HCT116 (cell line): Measurements from ENCODE around the gene TYROBP. TPM values are rescaled to one million over a fixed set of nuclear protein-coding genes. Genes with fewer than 3 reads are reported as not detected.

ENCODE experiments used
- ATAC-seq: fragments of 200-7000 bp; cut with Tn5 transposase; 2 replicates; pipeline ENCODE4 v1.9.1; 2020; ENCODE audit warnings: mild to moderate bottlenecking, moderate library complexity
- BruUV-seq: library from RNA; stranded (reverse); fragments of 400-500 nt; replicated peaks from 2 replicates; lab custom pipeline; 2021; lab: Mats Ljungman, UMichigan
- CTCF ChIA-PET: fragments of 300-600 bp; sonication (Branson Sonifier 250); formaldehyde crosslinking; loops from one replicate; lab custom pipeline; 2021; ENCODE audit warnings: antibody characterized with exemption; lab: Charles Lee
- POLR2A ChIA-PET: fragments of 300-600, 350-600 bp; sonication (Branson Sonifier 250); formaldehyde crosslinking; loops from one replicate; lab custom pipeline; 2021; ENCODE audit warnings: antibody characterized with exemption; lab: Charles Lee
- RAD21 ChIA-PET, 2 experiments: fragments of 300-600 bp; sonication (Branson Sonifier 250); formaldehyde crosslinking; loops; one replicate each; lab custom pipeline; 2023; ENCODE audit warnings: low total read pairs in 2 of 2; ENCODE audit not compliant: uncharacterized antibody in 2 of 2, unreplicated experiment in 2 of 2, low non-redundant PET in 1 of 2; lab: Charles Lee
- DNase-seq: peaks from one replicate; pipeline ENCODE4 v3.0.0-alpha.2; 2010; ENCODE audit warnings: low read depth, low spot score
- H2AFZ ChIP-seq: fragments of 200-600 bp; shearing (Covaris generic), sonication (generic); 2 replicates; pipeline ENCODE4 v1.6.1; 2017; ENCODE audit warnings: low read depth, mixed run types, mixed read lengths, antibody characterized with exemption, low read length; ENCODE audit not compliant: poor library complexity, severe bottlenecking
- H3K27ac ChIP-seq: 2 replicates; pipeline ENCODE4 v1.5.1; 2012; ENCODE audit warnings: low read depth, low read length
- H3K27me3 ChIP-seq: fragments of 200-600 bp; sonication (generic); 2 replicates; pipeline ENCODE4 v1.6.1; 2016; ENCODE audit warnings: mixed run types, low read length, mixed read lengths; ENCODE audit not compliant: insufficient read depth
- H3K36me3 ChIP-seq, 2 experiments: fragments of 200-500 bp in 1 of 2; fragments of 200-600 bp in 1 of 2; sonication (Bioruptor generic) in 1 of 2; sonication (generic) in 1 of 2; 2 replicates each; pipeline versions ENCODE4 v1.5.1 to v1.6.1; 2014 to 2016; ENCODE audit warnings: low read length in 2 of 2, inconsistent platforms in 1 of 2, mixed read lengths in 1 of 2, mixed run types in 1 of 2; ENCODE audit not compliant: insufficient read depth in 2 of 2, control insufficient read depth in 1 of 2
- H3K4me1 ChIP-seq, 2 experiments: fragments of 200-600 bp in 1 of 2; sonication (generic) in 1 of 2; 2 replicates each; pipeline versions ENCODE4 v1.5.1 to v1.6.1; 2012 to 2017; ENCODE audit warnings: low read length in 2 of 2, inconsistent platforms in 1 of 2, mild to moderate bottlenecking in 1 of 2, mixed read lengths in 1 of 2, mixed run types in 1 of 2, moderate library complexity in 1 of 2; ENCODE audit not compliant: insufficient read depth in 2 of 2, control insufficient read depth in 1 of 2
- H3K4me2 ChIP-seq: fragments of 200-600 bp; sonication (generic); 2 replicates; pipeline ENCODE4 v1.6.1; 2017; ENCODE audit warnings: mixed run types, low read length, mixed read lengths
- H3K4me3 ChIP-seq, 2 experiments: fragments of 200-600 bp in 1 of 2; sonication (generic) in 1 of 2; replicated peaks in 1 of 2; 2 replicates each; pipeline ENCODE4 v1.5.1; 2011 to 2016; ENCODE audit warnings: low read length in 2 of 2, control low read depth in 1 of 2, low read depth in 1 of 2, mild to moderate bottlenecking in 1 of 2, mixed read lengths in 1 of 2, mixed run types in 1 of 2
- H3K79me2 ChIP-seq: fragments of 200-600 bp; sonication (generic); 2 replicates; pipeline ENCODE4 v1.6.1; 2017; ENCODE audit warnings: mild to moderate bottlenecking, mixed run types, low read length, moderate library complexity, mixed read lengths; ENCODE audit not compliant: insufficient read depth
- H3K9ac ChIP-seq: fragments of 200-600 bp; sonication (generic); 2 replicates; pipeline ENCODE4 v1.6.1; 2016; ENCODE audit warnings: low read length, mixed read lengths
- H3K9me2 ChIP-seq: fragments of 200-600 bp; sonication (generic), shearing (Covaris generic); 2 replicates; pipeline ENCODE4 v1.6.1; 2017; ENCODE audit warnings: mixed run types, mild to moderate bottlenecking, moderate library complexity; ENCODE audit not compliant: insufficient read depth
- H3K9me3 ChIP-seq, 2 experiments: fragments of 200-500 bp in 1 of 2; fragments of 200-600 bp in 1 of 2; sonication (Bioruptor generic) in 1 of 2; sonication (generic) in 1 of 2; 2 replicates each; pipeline ENCODE4 v1.6.1; 2014 to 2017; ENCODE audit warnings: low read length in 2 of 2, mixed read lengths in 2 of 2, inconsistent platforms in 1 of 2, low read depth in 1 of 2, mild to moderate bottlenecking in 1 of 2, mixed run types in 1 of 2, moderate library complexity in 1 of 2; ENCODE audit not compliant: control insufficient read depth in 1 of 2, insufficient read depth in 1 of 2
- H4K20me1 ChIP-seq: fragments of 200-600 bp; sonication (generic), shearing (Covaris generic); 2 replicates; pipeline ENCODE4 v1.6.1; 2017; ENCODE audit warnings: mixed run types, mild to moderate bottlenecking, moderate library complexity; ENCODE audit not compliant: insufficient read depth
- EGR1 ChIP-seq: IDR thresholded peaks from 2 replicates; pipeline ENCODE4 v1.6.1; 2012; ENCODE audit warnings: low read depth
- SRF ChIP-seq: IDR thresholded peaks from 2 replicates; pipeline ENCODE4 v1.6.1; 2012; ENCODE audit warnings: low read depth
- intact Hi-C: fragments of 100-400 bp; cut with micrococcal nuclease; formaldehyde crosslinking; loops from 2 replicates; pipeline ENCODE4 v1.10.0; 2022
- total RNA-seq: library from RNA; stranded (reverse); gene quantifications from one replicate; pipeline ENCODE4 v1.2.1, GENCODE V29; 2021; ENCODE audit not compliant: unreplicated experiment
- TF ChIP-seq, protein P1 (sequence below): IDR thresholded peaks from 2 replicates; pipeline ENCODE4 v1.6.1; 2011; ENCODE audit warnings: mild to moderate bottlenecking, low read length, moderate library complexity; ENCODE audit not compliant: insufficient replicate concordance; ENCODE audit errors: extremely low read depth
- TF ChIP-seq, protein P2 (sequence below): IDR thresholded peaks from 2 replicates; pipeline ENCODE4 v1.6.1; 2012; ENCODE audit warnings: low read depth

Gene TYROBP
- total RNA-seq, 1 experiment from 2014 or later, result 0.49 TPM

DNA sequence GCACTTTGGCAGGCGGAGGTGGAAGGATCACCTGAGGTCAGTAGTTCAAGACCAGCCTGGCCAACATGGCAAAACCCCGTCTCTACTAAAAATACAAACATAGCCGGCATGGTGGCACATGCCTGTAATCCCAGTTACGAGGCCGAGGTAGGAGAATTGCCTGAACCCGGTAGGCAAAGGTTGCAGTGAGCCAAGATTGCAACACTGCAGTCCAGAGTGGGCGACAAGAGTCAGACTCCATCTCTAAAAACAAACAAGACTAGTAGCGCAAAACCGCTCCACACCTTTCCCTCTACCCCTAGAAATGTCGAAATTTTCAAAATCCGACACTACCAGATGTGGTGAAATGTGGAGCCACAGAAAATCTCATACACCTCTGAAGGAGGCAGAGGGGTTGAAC lies 11.2 kb upstream of the TYROBP start:
- DNase-seq (no peak), ATAC-seq (no peak)
- no peaks in the 10 kb centered on the region for H4K20me1 ChIP-seq
- H3K27me3 ChIP-seq, result no peaks in the 10 kb centered on the region
- H3K4me1 ChIP-seq, result no peaks in the 10 kb centered on the region
- no TSS peak for BruUV-seq
- H3K9ac ChIP-seq, result no peak overlapping the region
- no peaks in the 10 kb centered on the region for H3K9me3 ChIP-seq
- POLR2A ChIA-PET, result no interaction called here
- TF ChIP-seq EGR1, result no peak
- TF ChIP-seq, protein P1, sequence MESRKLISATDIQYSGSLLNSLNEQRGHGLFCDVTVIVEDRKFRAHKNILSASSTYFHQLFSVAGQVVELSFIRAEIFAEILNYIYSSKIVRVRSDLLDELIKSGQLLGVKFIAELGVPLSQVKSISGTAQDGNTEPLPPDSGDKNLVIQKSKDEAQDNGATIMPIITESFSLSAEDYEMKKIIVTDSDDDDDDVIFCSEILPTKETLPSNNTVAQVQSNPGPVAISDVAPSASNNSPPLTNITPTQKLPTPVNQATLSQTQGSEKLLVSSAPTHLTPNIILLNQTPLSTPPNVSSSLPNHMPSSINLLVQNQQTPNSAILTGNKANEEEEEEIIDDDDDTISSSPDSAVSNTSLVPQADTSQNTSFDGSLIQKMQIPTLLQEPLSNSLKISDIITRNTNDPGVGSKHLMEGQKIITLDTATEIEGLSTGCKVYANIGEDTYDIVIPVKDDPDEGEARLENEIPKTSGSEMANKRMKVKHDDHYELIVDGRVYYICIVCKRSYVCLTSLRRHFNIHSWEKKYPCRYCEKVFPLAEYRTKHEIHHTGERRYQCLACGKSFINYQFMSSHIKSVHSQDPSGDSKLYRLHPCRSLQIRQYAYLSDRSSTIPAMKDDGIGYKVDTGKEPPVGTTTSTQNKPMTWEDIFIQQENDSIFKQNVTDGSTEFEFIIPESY, result no peak
- no peak for TF ChIP-seq SRF
- TF ChIP-seq, protein P2, sequence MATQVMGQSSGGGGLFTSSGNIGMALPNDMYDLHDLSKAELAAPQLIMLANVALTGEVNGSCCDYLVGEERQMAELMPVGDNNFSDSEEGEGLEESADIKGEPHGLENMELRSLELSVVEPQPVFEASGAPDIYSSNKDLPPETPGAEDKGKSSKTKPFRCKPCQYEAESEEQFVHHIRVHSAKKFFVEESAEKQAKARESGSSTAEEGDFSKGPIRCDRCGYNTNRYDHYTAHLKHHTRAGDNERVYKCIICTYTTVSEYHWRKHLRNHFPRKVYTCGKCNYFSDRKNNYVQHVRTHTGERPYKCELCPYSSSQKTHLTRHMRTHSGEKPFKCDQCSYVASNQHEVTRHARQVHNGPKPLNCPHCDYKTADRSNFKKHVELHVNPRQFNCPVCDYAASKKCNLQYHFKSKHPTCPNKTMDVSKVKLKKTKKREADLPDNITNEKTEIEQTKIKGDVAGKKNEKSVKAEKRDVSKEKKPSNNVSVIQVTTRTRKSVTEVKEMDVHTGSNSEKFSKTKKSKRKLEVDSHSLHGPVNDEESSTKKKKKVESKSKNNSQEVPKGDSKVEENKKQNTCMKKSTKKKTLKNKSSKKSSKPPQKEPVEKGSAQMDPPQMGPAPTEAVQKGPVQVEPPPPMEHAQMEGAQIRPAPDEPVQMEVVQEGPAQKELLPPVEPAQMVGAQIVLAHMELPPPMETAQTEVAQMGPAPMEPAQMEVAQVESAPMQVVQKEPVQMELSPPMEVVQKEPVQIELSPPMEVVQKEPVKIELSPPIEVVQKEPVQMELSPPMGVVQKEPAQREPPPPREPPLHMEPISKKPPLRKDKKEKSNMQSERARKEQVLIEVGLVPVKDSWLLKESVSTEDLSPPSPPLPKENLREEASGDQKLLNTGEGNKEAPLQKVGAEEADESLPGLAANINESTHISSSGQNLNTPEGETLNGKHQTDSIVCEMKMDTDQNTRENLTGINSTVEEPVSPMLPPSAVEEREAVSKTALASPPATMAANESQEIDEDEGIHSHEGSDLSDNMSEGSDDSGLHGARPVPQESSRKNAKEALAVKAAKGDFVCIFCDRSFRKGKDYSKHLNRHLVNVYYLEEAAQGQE, result no peak
- no peak overlapping the region for H2AFZ ChIP-seq
- H3K4me3 ChIP-seq, result no peak overlapping the region
- H3K27ac ChIP-seq, result no peak overlapping the region
- RAD21 ChIA-PET, result no interaction called here
- CTCF ChIA-PET, result no interaction called here
- no peak overlapping the region for H3K4me2 ChIP-seq
- no peaks in the 10 kb centered on the region for H3K36me3 ChIP-seq
- H3K79me2 ChIP-seq, result no peaks in the 10 kb centered on the region
- intact Hi-C loops, result no loop called here
- no peaks in the 10 kb centered on the region for H3K9me2 ChIP-seq
